HepG2 (cell line): Measurements from ENCODE around the gene SHOX. TPM values are rescaled to one million over a fixed set of nuclear protein-coding genes. Genes with fewer than 3 reads are reported as not detected.

Source experiments
- ATAC-seq: fragments of 200-7000 bp; cut with Tn5 transposase; 3 replicates; pipeline ENCODE4 v1.9.1; 2020; ENCODE audit warnings: mild to moderate bottlenecking, moderate library complexity
- BruUV-seq: library from RNA; stranded (reverse); fragments of 400-500 nt; replicated peaks from 2 replicates; lab custom pipeline; 2021; lab: Mats Ljungman, UMichigan
- CTCF ChIA-PET: fragments of 300-600 bp; formaldehyde crosslinking; extraction: SDS; loops from one replicate; lab custom pipeline; 2021; ENCODE audit warnings: low total read pairs, inconsistent platforms, low intra/inter-chr PET ratio; lab: Yijun Ruan, JAX
- POLR2A ChIA-PET: fragments of 350-600 bp; sonication (Branson Sonifier 250); formaldehyde crosslinking; loops from one replicate; lab custom pipeline; 2020; ENCODE audit warnings: antibody characterized with exemption, inconsistent platforms; lab: Yijun Ruan, JAX
- DNase-seq: peaks from one replicate; pipeline ENCODE4 v3.0.0-alpha.2; 2015; ENCODE audit warnings: low spot score
- FAIRE-seq: peaks from 3 replicates; lab custom pipeline; 2011; peaks lifted over from hg19 to GRCh38; lab: Jason Lieb, UNC
- H2AFZ ChIP-seq: one replicate; pipeline ENCODE4 v1.6.1; 2011; ENCODE audit warnings: low read length, inconsistent platforms
- H3K27ac ChIP-seq: fragments of 300-600 bp; 3 replicates; pipeline ENCODE4 v1.8.0; 2011; ENCODE audit warnings: mixed run types, mild to moderate bottlenecking, mixed read lengths, low read length, inconsistent platforms; ENCODE audit not compliant: insufficient read depth; ENCODE audit errors: extremely low read length
- H3K27me3 ChIP-seq, 2 experiments: fragments of 200-600 bp in 1 of 2; 2 replicates in 1 of 2; 3 replicates in 1 of 2; pipeline versions ENCODE4 v1.6.0 to v1.8.0; 2011; ENCODE audit warnings: low read length in 2 of 2, mild to moderate bottlenecking in 2 of 2, moderate library complexity in 2 of 2, inconsistent platforms in 1 of 2; ENCODE audit not compliant: insufficient read depth in 2 of 2, control insufficient read depth in 1 of 2
- H3K36me3 ChIP-seq, 2 experiments: fragments of 200-600 bp in 1 of 2; replicated peaks in 1 of 2; 2 replicates in 1 of 2; 3 replicates in 1 of 2; pipeline versions ENCODE4 v1.5.1 to v1.8.0; 2011; ENCODE audit warnings: low read length in 2 of 2, inconsistent platforms in 1 of 2; ENCODE audit not compliant: insufficient read depth in 2 of 2, control insufficient read depth in 1 of 2
- H3K4me1 ChIP-seq: 2 replicates; pipeline ENCODE4 v1.5.1; 2012; ENCODE audit warnings: low read length, inconsistent platforms; ENCODE audit not compliant: insufficient read depth
- H3K4me2 ChIP-seq: 2 replicates; pipeline ENCODE4 v1.6.0; 2011; ENCODE audit warnings: low read depth, low read length, inconsistent platforms
- H3K4me3 ChIP-seq, 3 experiments: fragments of 200-600 bp in 1 of 3; sonication (generic), shearing (Covaris generic) in 1 of 3; replicated peaks in 1 of 3; 2 replicates each; pipeline ENCODE4 v1.5.1; 2011 to 2016; ENCODE audit warnings: low read length in 3 of 3, inconsistent platforms in 2 of 3, low read depth in 2 of 3, mild to moderate bottlenecking in 2 of 3, control low read depth in 1 of 3, mixed read lengths in 1 of 3; ENCODE audit not compliant: insufficient read depth in 1 of 3
- H3K79me2 ChIP-seq: one replicate; pipeline ENCODE4 v1.6.1; 2011; ENCODE audit warnings: low read length, inconsistent platforms; ENCODE audit not compliant: insufficient read depth
- H3K9ac ChIP-seq: 2 replicates; pipeline ENCODE4 v1.6.0; 2011; ENCODE audit warnings: mild to moderate bottlenecking, low read depth, low read length, inconsistent platforms; ENCODE audit not compliant: insufficient read depth
- H3K9me3 ChIP-seq: 2 replicates; pipeline ENCODE4 v1.5.1; 2012; ENCODE audit warnings: mild to moderate bottlenecking, low read length
- H4K20me1 ChIP-seq: 2 replicates; pipeline ENCODE4 v1.6.0; 2011; ENCODE audit warnings: inconsistent platforms, mild to moderate bottlenecking, low read length, moderate library complexity; ENCODE audit not compliant: insufficient read depth
- PAXIP1 ChIP-seq: sonication (generic); formaldehyde crosslinking; conservative IDR thresholded peaks from 2 replicates; pipeline ENCODE4 v1.4.0; 2020; ENCODE audit warnings: mild to moderate bottlenecking, missing genetic modification reagents, moderate library complexity
- ZKSCAN8 ChIP-seq: IDR thresholded peaks from 2 replicates; pipeline ENCODE4 v1.6.1; 2016; ENCODE audit warnings: borderline replicate concordance, missing genetic modification reagents, missing compliant biosample characterization
- ZNF33B ChIP-seq: sonication (generic); formaldehyde crosslinking; IDR thresholded peaks from 2 replicates; pipeline ENCODE4 v1.5.1; 2020; ENCODE audit warnings: mild to moderate bottlenecking, missing genetic modification reagents
- WGBS: methylation state at CpG from one replicate; pipeline ENCODE4 v1.1.6; 2017; ENCODE audit warnings: low lambda C conversion rate; 5-methylcytosine and 5-hydroxymethylcytosine counted together
- in situ Hi-C: cut with HindIII; loops from 2 replicates; pipeline ENCODE4 v1.10.0; 2017; ENCODE audit warnings: low pct_unique_long_range_greater_than_20kb; ENCODE audit not compliant: extremely low pct_ligation_motif_present
- intact Hi-C: fragments of 100-400 bp; cut with micrococcal nuclease; formaldehyde crosslinking; loops from one replicate; pipeline ENCODE4 v1.10.0; 2022; ENCODE audit not compliant: unreplicated experiment
- polyA plus RNA-seq, 8 experiments: library from polyadenylated mRNA; depleted of rRNA in 3 of 8; stranded (reverse) in 7 of 8; unstranded in 1 of 8; fragments of >200 nt; fragmentation: Illumina TruSeq in 4 of 8; extraction: Trizol in 4 of 8; gene quantifications; 2 replicates each; pipeline versions ENCODE4 v1.2.1 to v1.2.3, GENCODE V29; 2011 to 2016; ENCODE audit warnings: low read depth in 4 of 8, missing spikeins in 1 of 8, mixed read lengths in 1 of 8; ENCODE audit not compliant: insufficient read depth in 1 of 8
- total RNA-seq, 5 experiments: library from RNA; depleted of rRNA; stranded (reverse); fragments of >200 nt; fragmentation: Illumina TruSeq; extraction: Trizol; gene quantifications; 2 replicates each; pipeline ENCODE4 v1.2.3, GENCODE V29; 2016; ENCODE audit warnings: low read depth in 1 of 5
- TF ChIP-seq, protein P1 (sequence below): sonication (generic); formaldehyde crosslinking; IDR thresholded peaks from 2 replicates; pipeline ENCODE4 v1.9.0; 2021; ENCODE audit warnings: missing genetic modification reagents, borderline replicate concordance
- TF ChIP-seq, protein P2 (sequence below): IDR thresholded peaks from 2 replicates; pipeline ENCODE4 v1.6.1; 2016

SHOX gene
- total and polyA plus RNA-seq, 2 of the 13 experiments (the other 11 are each of a cell fraction or from before 2014, with no cell fraction given), result not detected

DNA sequence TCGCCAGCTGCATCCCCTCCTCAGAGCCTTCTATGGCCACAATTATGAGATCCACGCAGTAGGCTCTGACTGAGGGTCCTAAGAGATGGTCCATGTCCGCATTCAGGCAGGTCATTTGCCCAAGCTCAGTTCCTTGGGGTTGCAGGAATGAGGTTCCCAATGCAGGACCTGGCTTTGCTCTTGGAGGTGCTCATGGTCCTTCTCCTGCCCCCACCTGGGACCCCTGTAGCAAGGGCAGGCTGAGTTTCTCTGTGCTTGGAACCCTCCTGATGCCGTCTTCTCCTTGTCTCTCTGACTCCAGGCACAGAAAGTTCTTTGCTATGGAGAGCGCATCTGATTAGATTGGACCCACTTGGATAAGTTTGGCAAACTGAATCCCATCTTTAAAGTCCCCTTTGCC, 16.5 kb upstream of the SHOX start:
- Histone ChIP-seq H3K79me2 (no peaks in the 10 kb centered on the region), H3K9me3 (no peaks in the 10 kb centered on the region), H3K4me2 (no peak overlapping the region), H3K27ac (no peak overlapping the region), H4K20me1 (no peaks in the 10 kb centered on the region), H3K4me1 (no peaks in the 10 kb centered on the region), H2AFZ (no peak overlapping the region), H3K4me3 (no peak overlapping the region), H3K27me3 (no peaks in the 10 kb centered on the region), H3K36me3 (no peaks in the 10 kb centered on the region), H3K9ac (no peak overlapping the region)
- intact Hi-C loops (no loop called here), in situ Hi-C loops (no loop called here)
- FAIRE-seq (no peak), ATAC-seq (no peak), DNase-seq (no peak)
- TF ChIP-seq ZKSCAN8 (CRISPR knock-in tag) (no peak), PAXIP1 (CRISPR knock-in tag) (no peak), ZNF33B (CRISPR knock-in tag) (no peak)
- 39% methylated on average over 5 of the region's 5 CpGs for WGBS
- ChIA-PET CTCF (no interaction called here), POLR2A (no interaction called here)
- no TSS peak for BruUV-seq

- CTCF ChIA-PET, result no interaction called here
- H3K79me2 ChIP-seq, result no peaks in the 10 kb centered on the region
- 9% methylated on average over 5 of the region's 7 CpGs for WGBS
- FAIRE-seq (no peak), DNase-seq (no peak), ATAC-seq (no peak)
- POLR2A ChIA-PET, result no interaction called here
- no peaks in the 10 kb centered on the region for H3K36me3 ChIP-seq
- no peaks in the 10 kb centered on the region for H3K27me3 ChIP-seq
- no peak overlapping the region for H2AFZ ChIP-seq
- H4K20me1 ChIP-seq, result no peaks in the 10 kb centered on the region
- H3K4me3 ChIP-seq, result no peak overlapping the region
- intact Hi-C loops, result no loop called here
- no peak overlapping the region for H3K9ac ChIP-seq
- H3K4me1 ChIP-seq, result no peaks in the 10 kb centered on the region
- BruUV-seq, result no TSS peak
- H3K9me3 ChIP-seq, result no peaks in the 10 kb centered on the region
- in situ Hi-C loops, result no loop called here
- TF ChIP-seq, protein P1, sequence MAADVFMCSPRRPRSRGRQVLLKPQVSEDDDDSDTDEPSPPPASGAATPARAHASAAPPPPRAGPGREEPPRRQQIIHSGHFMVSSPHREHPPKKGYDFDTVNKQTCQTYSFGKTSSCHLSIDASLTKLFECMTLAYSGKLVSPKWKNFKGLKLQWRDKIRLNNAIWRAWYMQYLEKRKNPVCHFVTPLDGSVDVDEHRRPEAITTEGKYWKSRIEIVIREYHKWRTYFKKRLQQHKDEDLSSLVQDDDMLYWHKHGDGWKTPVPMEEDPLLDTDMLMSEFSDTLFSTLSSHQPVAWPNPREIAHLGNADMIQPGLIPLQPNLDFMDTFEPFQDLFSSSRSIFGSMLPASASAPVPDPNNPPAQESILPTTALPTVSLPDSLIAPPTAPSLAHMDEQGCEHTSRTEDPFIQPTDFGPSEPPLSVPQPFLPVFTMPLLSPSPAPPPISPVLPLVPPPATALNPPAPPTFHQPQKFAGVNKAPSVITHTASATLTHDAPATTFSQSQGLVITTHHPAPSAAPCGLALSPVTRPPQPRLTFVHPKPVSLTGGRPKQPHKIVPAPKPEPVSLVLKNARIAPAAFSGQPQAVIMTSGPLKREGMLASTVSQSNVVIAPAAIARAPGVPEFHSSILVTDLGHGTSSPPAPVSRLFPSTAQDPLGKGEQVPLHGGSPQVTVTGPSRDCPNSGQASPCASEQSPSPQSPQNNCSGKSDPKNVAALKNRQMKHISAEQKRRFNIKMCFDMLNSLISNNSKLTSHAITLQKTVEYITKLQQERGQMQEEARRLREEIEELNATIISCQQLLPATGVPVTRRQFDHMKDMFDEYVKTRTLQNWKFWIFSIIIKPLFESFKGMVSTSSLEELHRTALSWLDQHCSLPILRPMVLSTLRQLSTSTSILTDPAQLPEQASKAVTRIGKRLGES (CRISPR knock-in tag), result no peak
- TF ChIP-seq, protein P2, sequence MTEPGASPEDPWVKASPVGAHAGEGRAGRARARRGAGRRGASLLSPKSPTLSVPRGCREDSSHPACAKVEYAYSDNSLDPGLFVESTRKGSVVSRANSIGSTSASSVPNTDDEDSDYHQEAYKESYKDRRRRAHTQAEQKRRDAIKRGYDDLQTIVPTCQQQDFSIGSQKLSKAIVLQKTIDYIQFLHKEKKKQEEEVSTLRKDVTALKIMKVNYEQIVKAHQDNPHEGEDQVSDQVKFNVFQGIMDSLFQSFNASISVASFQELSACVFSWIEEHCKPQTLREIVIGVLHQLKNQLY (CRISPR knock-in tag), result no peak
- no peak overlapping the region for H3K27ac ChIP-seq
- no peak overlapping the region for H3K4me2 ChIP-seq
These were observed 13.2 kb upstream of the SHOX start for GRCh38 chrX:617401-617800.
